Gastrocnemius medialis (tissue), 4 donors: ENCODE results near the gene PTPRN2. TPM values are rescaled to one million over a fixed set of nuclear protein-coding genes. Genes with fewer than 3 reads are reported as not detected.

Source experiments
- ATAC-seq, 2 donors: fragments of 150-250 bp; one replicate each; pipeline ENCODE4 v1.9.1; 2016
- DNase-seq, 2 donors: peaks; one replicate each; pipeline ENCODE4 v3.0.0-alpha.2; 2019
- H3K27ac ChIP-seq, 4 donors: fragments of 200-600 bp; sonication (generic); 1 replicate in 1 of 4; 2 replicates in 3 of 4; pipeline ENCODE4 v1.5.1; 2016 to 2018; ENCODE audit warnings: mild to moderate bottlenecking in 2 of 4, moderate library complexity in 1 of 4
- H3K27me3 ChIP-seq, 3 donors: fragments of 200-600 bp; sonication (generic) in 2 of 3; 1 replicate in 1 of 3; 2 replicates in 2 of 3; pipeline versions ENCODE4 v1.5.1 to v1.6.0; 2016 to 2019; ENCODE audit warnings: mild to moderate bottlenecking in 1 of 3, moderate library complexity in 1 of 3
- H3K36me3 ChIP-seq, 2 donors: fragments of 200-600 bp; sonication (generic) in 1 of 2; one replicate each; pipeline ENCODE4 v1.5.1; 2017 to 2018
- H3K4me1 ChIP-seq, 2 donors: fragments of 200-600 bp; sonication (generic) in 1 of 2; one replicate each; pipeline ENCODE4 v1.5.1; 2016 to 2017; ENCODE audit warnings: mild to moderate bottlenecking in 2 of 2
- H3K4me3 ChIP-seq, 4 donors: fragments of 200-600 bp; sonication (generic) in 3 of 4; 1 replicate in 1 of 4; 2 replicates in 3 of 4; pipeline ENCODE4 v1.5.1; 2016 to 2019; ENCODE audit warnings: mild to moderate bottlenecking in 2 of 4
- H3K9me3 ChIP-seq, 3 donors: fragments of 200-600 bp; sonication (generic) in 2 of 3; 1 replicate in 1 of 3; 2 replicates in 2 of 3; pipeline ENCODE4 v1.5.1; 2016 to 2019
- CTCF ChIP-seq, 5 experiments: fragments of 450-650 bp in 3 of 5; fragments of 200-600 bp in 2 of 5; sonication (generic) in 2 of 5; IDR thresholded peaks in 4 of 5; conservative IDR thresholded peaks in 1 of 5; 1 replicate in 4 of 5; 2 replicates in 1 of 5; pipeline ENCODE4 v1.5.1; 2016 to 2019; ENCODE audit warnings: antibody characterized with exemption in 5 of 5, mild to moderate bottlenecking in 3 of 5, moderate library complexity in 3 of 5
- POLR2A ChIP-seq, 2 donors: fragments of 450-650 bp; IDR thresholded peaks; one replicate each; pipeline ENCODE4 v1.6.1; 2017; ENCODE audit warnings: antibody characterized with exemption in 2 of 2, mild to moderate bottlenecking in 2 of 2, moderate library complexity in 2 of 2
- in situ Hi-C, 4 donors: fragments of 200-750 bp; cut with MboI; loops; one replicate each; pipeline versions ENCODE4 v1.15.0 to v1.8.0; 2017; ENCODE audit warnings: low sequenced_read_pairs in 4 of 4
- intact Hi-C: fragments of 100-400 bp; cut with DNase I; formaldehyde crosslinking; loops from one replicate; pipeline ENCODE4 v1.15.1; 2023; ENCODE audit warnings: low total_unique reads
- total RNA-seq, 4 donors: library from RNA; depleted of rRNA; stranded (reverse); fragments of >200 nt; gene quantifications; one replicate each; pipeline versions ENCODE4 v1.1.0 to v1.2.3, GENCODE V29; 2016

Gene PTPRN2
- total RNA-seq, 4 donors from 2014 or later: 0.66 to 0.85 (median 0.81) TPM

DNA sequence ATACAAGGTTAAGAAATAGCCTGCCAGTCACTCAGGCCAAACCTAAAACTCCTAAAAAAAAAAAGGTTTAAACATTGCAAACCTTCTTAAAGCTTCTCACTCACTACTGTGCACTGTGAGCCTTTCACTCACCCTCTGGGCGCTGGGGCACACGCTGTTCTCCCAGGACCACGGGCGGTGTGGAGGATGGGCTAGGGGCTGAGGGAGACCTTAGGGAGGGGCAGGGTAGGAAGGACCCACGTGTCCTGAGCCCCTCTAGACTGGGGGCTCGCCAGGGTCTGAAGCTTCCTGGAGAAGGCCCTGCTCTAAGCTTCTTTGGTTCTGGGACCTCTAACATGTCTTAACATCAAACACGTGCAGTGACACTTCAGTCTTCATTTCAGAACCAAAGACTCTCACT is 681.0 kb downstream of the PTPRN2 start:
- H3K4me1 ChIP-seq: no peaks in the 10 kb centered on the region
- in situ Hi-C loops (no loop called here), intact Hi-C loops (no loop called here)
- no peaks in the 10 kb centered on the region for H3K9me3 ChIP-seq
- ATAC-seq: no peak
- H3K4me3 ChIP-seq: no peak overlapping the region
- TF ChIP-seq POLR2A (IDR thresholded peaks at IDR 0.05) (no peak), CTCF (IDR thresholded peaks at IDR 0.05 in 4 of 5, conservative IDR thresholded peaks at IDR 0.05 in 1 of 5) (no peak)
- H3K27me3 ChIP-seq: no peaks in the 10 kb centered on the region
- no peak for DNase-seq
- peak overlapping the region in 2 of 4 donors; percentile 19 to 28 for H3K27ac ChIP-seq
- H3K36me3 ChIP-seq: no peaks in the 10 kb centered on the region

DNA sequence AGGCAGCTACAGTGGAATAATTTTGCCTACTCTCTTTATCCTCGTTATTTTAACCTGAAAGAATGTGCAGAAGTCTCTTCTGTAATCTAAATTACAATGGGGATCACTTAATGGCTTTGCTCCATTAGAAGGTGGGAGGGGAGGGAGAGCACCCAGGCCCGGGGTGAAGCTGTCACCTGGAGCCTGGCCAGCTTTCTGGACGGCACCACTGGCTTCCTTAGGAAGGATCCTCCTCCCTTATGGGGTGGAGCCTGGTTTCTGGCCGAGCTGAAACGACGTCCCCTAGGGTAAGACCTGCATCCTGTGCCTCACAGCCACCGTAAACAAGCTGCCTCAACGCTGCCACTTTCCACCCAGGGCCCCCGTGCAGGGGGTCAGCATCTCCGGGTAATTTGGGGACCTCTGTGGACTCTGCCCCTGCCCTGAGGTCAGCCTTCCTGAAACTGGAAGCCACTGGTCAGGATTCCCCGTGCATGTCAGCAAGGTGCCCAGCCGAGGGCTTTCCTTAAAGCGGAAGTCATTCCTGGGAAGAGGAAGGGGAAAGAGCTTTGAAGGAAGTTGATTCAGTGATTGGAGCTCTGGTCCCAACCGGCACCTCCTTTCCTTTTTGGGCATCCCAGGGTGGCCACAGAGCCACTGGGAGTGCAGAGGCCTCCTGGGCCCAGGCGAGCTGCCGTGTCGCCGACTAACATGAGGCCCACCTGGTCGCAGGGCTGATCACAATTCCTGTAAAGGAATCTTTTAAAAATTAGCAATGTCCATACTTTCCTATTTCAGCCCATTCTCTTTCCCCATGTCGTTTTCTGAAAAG is 681.8 kb downstream of the PTPRN2 start:
- Histone ChIP-seq H3K27ac (peak overlapping the region in 2 of 4 donors; percentile 19 to 28), H3K9me3 (no peaks in the 10 kb centered on the region), H3K27me3 (no peaks in the 10 kb centered on the region), H3K4me3 (peak overlapping the region in 1 of 4 donors; percentile 13), H3K4me1 (no peaks in the 10 kb centered on the region), H3K36me3 (no peaks in the 10 kb centered on the region)
- no peak for DNase-seq
- no peak for TF ChIP-seq POLR2A (IDR thresholded peaks at IDR 0.05)
- no peak for TF ChIP-seq CTCF (IDR thresholded peaks at IDR 0.05 in 4 of 5, conservative IDR thresholded peaks at IDR 0.05 in 1 of 5)
- intact Hi-C loops (no loop called here), in situ Hi-C loops (no loop called here)
- ATAC-seq: no peak

- Histone ChIP-seq H3K9me3 (no peaks in the 10 kb centered on the region), H3K4me3 (no peak overlapping the region), H3K36me3 (no peaks in the 10 kb centered on the region), H3K27ac (no peak overlapping the region), H3K4me1 (no peaks in the 10 kb centered on the region), H3K27me3 (peaks cover 0 to 3% (median 0%) of the 10 kb centered on the region in 3 donors)
- TF ChIP-seq POLR2A (IDR thresholded peaks at IDR 0.05) (no peak), CTCF (IDR thresholded peaks at IDR 0.05 in 4 of 5, conservative IDR thresholded peaks at IDR 0.05 in 1 of 5) (no peak)
- intact Hi-C loops: no loop called here
- DNase-seq: no peak
- in situ Hi-C loops: no loop called here
- ATAC-seq: no peak
Measured at GRCh38 chr7:157904866-157905570, 682.6 kb downstream of the PTPRN2 start.

- intact Hi-C loops: no loop called here
- in situ Hi-C loops: no loop called here
- DNase-seq (no peak), ATAC-seq (no peak)
- Histone ChIP-seq H3K4me1 (no peaks in the 10 kb centered on the region), H3K27me3 (peaks cover 0 to 3% (median 0%) of the 10 kb centered on the region in 3 donors), H3K27ac (no peak overlapping the region), H3K9me3 (no peaks in the 10 kb centered on the region), H3K36me3 (no peaks in the 10 kb centered on the region), H3K4me3 (no peak overlapping the region)
- no peak for TF ChIP-seq POLR2A (IDR thresholded peaks at IDR 0.05)
- no peak for TF ChIP-seq CTCF (IDR thresholded peaks at IDR 0.05 in 4 of 5, conservative IDR thresholded peaks at IDR 0.05 in 1 of 5)
Measured at GRCh38 chr7:157904211-157904865, 683.3 kb downstream of the PTPRN2 start.
